Gastrocnemius medialis (tissue), 4 donors: ENCODE results near the gene SPOCK1.

Experiments used
- CTCF ChIP-seq, 5 experiments: fragments of 450-650 bp in 3 of 5; fragments of 200-600 bp in 2 of 5; sonication (generic) in 2 of 5; IDR thresholded peaks in 4 of 5; conservative IDR thresholded peaks in 1 of 5; 1 replicate in 4 of 5; 2 replicates in 1 of 5; pipeline ENCODE4 v1.5.1; 2016 to 2019; ENCODE audit warnings: antibody characterized with exemption in 5 of 5, mild to moderate bottlenecking in 3 of 5, moderate library complexity in 3 of 5
- POLR2A ChIP-seq, 2 donors: fragments of 450-650 bp; IDR thresholded peaks; one replicate each; pipeline ENCODE4 v1.6.1; 2017; ENCODE audit warnings: antibody characterized with exemption in 2 of 2, mild to moderate bottlenecking in 2 of 2, moderate library complexity in 2 of 2

- TF ChIP-seq POLR2A (IDR thresholded peaks at IDR 0.05) (no peak), CTCF (IDR thresholded peaks at IDR 0.05 in 4 of 5, conservative IDR thresholded peaks at IDR 0.05 in 1 of 5) (no peak)
Measured at GRCh38 chr5:136981936-136982335, 517.2 kb downstream of the SPOCK1 start.
